B cell (primary cell): ENCODE measurements around the gene JUP. TPM values are rescaled to one million over a fixed set of nuclear protein-coding genes. Genes with fewer than 3 reads are reported as not detected.
"Not testable (repeated sequence)": the region's sequence is repeated elsewhere in the genome, so short reads cannot be mapped to it uniquely, and the experiment has no call there.

Source experiments
- ATAC-seq: fragments of 200-7000 bp; cut with Tn5 transposase; one replicate; pipeline ENCODE4 v1.10.0; 2021; ENCODE audit warnings: low read depth, mild to moderate bottlenecking, moderate number of reproducible peaks, moderate library complexity
- CTCF ChIA-PET: fragments of 350-600 bp; sonication (Branson Sonifier 250); formaldehyde crosslinking; loops from one replicate; lab custom pipeline; 2021; ENCODE audit warnings: antibody characterized with exemption, inconsistent platforms; lab: Charles Lee
- POLR2A ChIA-PET: fragments of 350-600 bp; sonication (Branson Sonifier 250); formaldehyde crosslinking; loops from one replicate; lab custom pipeline; 2021; ENCODE audit warnings: antibody characterized with exemption; lab: Charles Lee
- DNase-seq: peaks from one replicate; pipeline ENCODE4 v3.0.0; 2013
- H2AFZ ChIP-seq: 2 replicates; pipeline ENCODE4 v1.6.1; 2012; ENCODE audit warnings: mild to moderate bottlenecking, low read depth, low read length; ENCODE audit not compliant: insufficient read depth, poor library complexity, severe bottlenecking
- H3K27ac ChIP-seq, 2 donors: 1 replicate in 1 of 2; 2 replicates in 1 of 2; pipeline ENCODE4 v1.5.1; 2012 to 2013; ENCODE audit warnings: low read length in 2 of 2, mild to moderate bottlenecking in 2 of 2, moderate library complexity in 1 of 2
- H3K27me3 ChIP-seq, 4 experiments: fragments of 200-600 bp in 1 of 4; sonication (generic) in 1 of 4; replicated peaks in 1 of 4; 1 replicate in 2 of 4; 2 replicates in 2 of 4; pipeline versions ENCODE4 v1.6.1 to v1.7.0; 2013 to 2016; ENCODE audit warnings: low read length in 3 of 4, mild to moderate bottlenecking in 2 of 4, mixed read lengths in 1 of 4, moderate library complexity in 1 of 4; ENCODE audit not compliant: insufficient read depth in 4 of 4, control insufficient read depth in 3 of 4; ENCODE audit errors: control extremely low read depth in 1 of 4
- H3K36me3 ChIP-seq, 2 experiments: replicated peaks in 1 of 2; 1 replicate in 1 of 2; 2 replicates in 1 of 2; pipeline versions ENCODE4 v1.6.1 to v1.7.1; 2013; ENCODE audit warnings: low read length in 1 of 2; ENCODE audit not compliant: insufficient read depth in 2 of 2, control insufficient read depth in 1 of 2; ENCODE audit errors: control extremely low read depth in 1 of 2, extremely low read depth in 1 of 2
- H3K4me1 ChIP-seq, 2 donors: fragments of 200-600 bp in 1 of 2; sonication (generic) in 1 of 2; 1 replicate in 1 of 2; 2 replicates in 1 of 2; pipeline versions ENCODE4 v1.5.1 to v1.6.1; 2013 to 2017; ENCODE audit warnings: low read length in 2 of 2; ENCODE audit not compliant: control insufficient read depth in 2 of 2, insufficient read depth in 2 of 2
- H3K4me2 ChIP-seq: replicated peaks from 2 replicates; pipeline ENCODE3; 2012; ENCODE audit warnings: mild to moderate bottlenecking, low read depth, low read length; ENCODE audit not compliant: poor library complexity, severe bottlenecking
- H3K4me3 ChIP-seq, 5 experiments: fragments of 200-600 bp in 1 of 5; sonication (generic) in 1 of 5; 1 replicate in 3 of 5; 2 replicates in 2 of 5; pipeline versions ENCODE4 v1.5.1 to v1.7.0; 2011 to 2016; ENCODE audit warnings: low read length in 4 of 5, mild to moderate bottlenecking in 4 of 5, low read depth in 2 of 5, control low read depth in 1 of 5, moderate library complexity in 1 of 5; ENCODE audit not compliant: insufficient read depth in 1 of 5; ENCODE audit errors: control extremely low read depth in 1 of 5, extremely low read depth in 1 of 5
- H3K79me2 ChIP-seq: fragments of 200-600 bp; sonication (generic); one replicate; pipeline ENCODE4 v1.6.0; 2016; ENCODE audit warnings: low read length; ENCODE audit not compliant: control insufficient read depth, insufficient read depth
- H3K9ac ChIP-seq: fragments of 200-600 bp; sonication (generic); 2 replicates; pipeline ENCODE4 v1.6.1; 2017; ENCODE audit warnings: mild to moderate bottlenecking, low read length, moderate library complexity
- H3K9me3 ChIP-seq, 3 donors: one replicate each; pipeline versions ENCODE4 v1.6.1 to v1.7.1; 2013; ENCODE audit warnings: low read length in 2 of 3; ENCODE audit not compliant: control insufficient read depth in 2 of 3, insufficient read depth in 1 of 3; ENCODE audit errors: control extremely low read depth in 1 of 3
- H4K20me1 ChIP-seq: 2 replicates; pipeline ENCODE4 v1.6.0; 2012; ENCODE audit warnings: mild to moderate bottlenecking, low read length; ENCODE audit not compliant: insufficient read depth, control insufficient read depth, poor library complexity, severe bottlenecking
- H3K27ac Mint-ChIP-seq: one replicate; pipeline ENCODE4 v1.8.0; 2021; ENCODE audit warnings: mixed read lengths
- H3K27me3 Mint-ChIP-seq: one replicate; pipeline ENCODE4 v1.8.0; 2021; ENCODE audit warnings: mixed read lengths
- H3K4me1 Mint-ChIP-seq: one replicate; pipeline ENCODE4 v1.8.0; 2021; ENCODE audit warnings: mixed read lengths
- H3K4me3 Mint-ChIP-seq: one replicate; pipeline ENCODE4 v1.8.0; 2021; ENCODE audit warnings: mixed read lengths
- H3K9me3 Mint-ChIP-seq: one replicate; pipeline ENCODE4 v1.8.0; 2022; ENCODE audit warnings: mixed read lengths; ENCODE audit not compliant: insufficient read depth
- EZH2 ChIP-seq: IDR thresholded peaks from 2 replicates; pipeline ENCODE4 v1.6.1; 2012; ENCODE audit warnings: borderline replicate concordance, low read depth, mild to moderate bottlenecking, moderate library complexity, low read length; ENCODE audit not compliant: insufficient read depth, poor library complexity, severe bottlenecking
- WGBS: methylation state at CpG from one replicate; pipeline ENCODE4 v1.1.5; 2013; ENCODE audit warnings: missing lambda C conversion rate; ENCODE audit not compliant: insufficient coverage; 5-methylcytosine and 5-hydroxymethylcytosine counted together
- intact Hi-C: fragments of 100-400 bp; cut with micrococcal nuclease; formaldehyde crosslinking; loops from one replicate; pipeline ENCODE4 v1.10.0; 2022
- polyA plus RNA-seq: library from polyadenylated mRNA; depleted of rRNA; stranded (reverse); fragments of >200 nt; gene quantifications from 2 replicates; pipeline ENCODE4 v1.2.3, GENCODE V29; 2012
- total RNA-seq, 2 donors: library from RNA; stranded (reverse); fragments of 120-200 nt in 1 of 2; gene quantifications; 1 replicate in 1 of 2; 2 replicates in 1 of 2; pipeline versions ENCODE4 v1.2.3 to v1.2.4, GENCODE V29; 2013 to 2022
- TF ChIP-seq, protein P1 (sequence below): fragments of 200-600 bp; IDR thresholded peaks from one replicate; pipeline ENCODE4 v1.8.0; 2022; ENCODE audit warnings: antibody characterized with exemption, mild to moderate bottlenecking

The JUP gene
- total and polyA plus RNA-seq, 2 donors (not counting 1 experiment from before 2014, with no cell fraction given) = 62.9 to 63.3 TPM

DNA sequence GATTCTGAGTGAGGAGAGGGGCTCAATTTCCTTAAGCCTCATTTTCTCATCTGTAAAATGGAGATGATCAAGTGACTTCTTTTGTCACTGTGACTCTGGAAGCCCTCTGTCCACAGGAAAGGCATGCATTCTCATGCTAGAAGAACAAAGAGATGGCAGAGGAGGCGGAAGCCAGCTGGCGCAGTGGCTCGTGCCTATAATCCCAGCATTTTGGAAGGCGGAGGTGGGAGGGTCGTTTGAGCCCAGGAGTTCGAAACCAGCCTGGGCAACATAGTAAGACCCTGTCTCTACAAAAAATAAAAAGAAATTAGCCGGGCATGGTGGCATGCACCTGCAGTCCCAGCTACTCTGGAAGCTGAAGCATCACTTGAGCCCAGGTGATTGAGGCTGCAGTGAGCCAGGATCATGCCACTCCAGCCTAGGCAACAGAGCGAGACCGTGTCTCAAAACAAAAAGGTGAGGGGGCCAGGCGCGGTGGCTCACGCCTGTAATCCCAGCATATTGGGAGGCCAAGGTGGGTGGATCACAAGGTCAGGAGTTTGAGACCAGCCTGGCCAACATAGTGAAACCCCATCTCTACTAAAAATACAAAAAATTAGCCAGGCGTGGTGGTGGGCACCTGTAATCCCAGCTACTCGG lies 10.1 kb downstream of the JUP start:
- H3K27me3 Mint-ChIP-seq = not testable (repeated sequence)
- 94% methylated on average over 5 of the region's 14 CpGs for WGBS
- H3K4me1 Mint-ChIP-seq = peaks cover 21% of the 10 kb centered on the region

DNA sequence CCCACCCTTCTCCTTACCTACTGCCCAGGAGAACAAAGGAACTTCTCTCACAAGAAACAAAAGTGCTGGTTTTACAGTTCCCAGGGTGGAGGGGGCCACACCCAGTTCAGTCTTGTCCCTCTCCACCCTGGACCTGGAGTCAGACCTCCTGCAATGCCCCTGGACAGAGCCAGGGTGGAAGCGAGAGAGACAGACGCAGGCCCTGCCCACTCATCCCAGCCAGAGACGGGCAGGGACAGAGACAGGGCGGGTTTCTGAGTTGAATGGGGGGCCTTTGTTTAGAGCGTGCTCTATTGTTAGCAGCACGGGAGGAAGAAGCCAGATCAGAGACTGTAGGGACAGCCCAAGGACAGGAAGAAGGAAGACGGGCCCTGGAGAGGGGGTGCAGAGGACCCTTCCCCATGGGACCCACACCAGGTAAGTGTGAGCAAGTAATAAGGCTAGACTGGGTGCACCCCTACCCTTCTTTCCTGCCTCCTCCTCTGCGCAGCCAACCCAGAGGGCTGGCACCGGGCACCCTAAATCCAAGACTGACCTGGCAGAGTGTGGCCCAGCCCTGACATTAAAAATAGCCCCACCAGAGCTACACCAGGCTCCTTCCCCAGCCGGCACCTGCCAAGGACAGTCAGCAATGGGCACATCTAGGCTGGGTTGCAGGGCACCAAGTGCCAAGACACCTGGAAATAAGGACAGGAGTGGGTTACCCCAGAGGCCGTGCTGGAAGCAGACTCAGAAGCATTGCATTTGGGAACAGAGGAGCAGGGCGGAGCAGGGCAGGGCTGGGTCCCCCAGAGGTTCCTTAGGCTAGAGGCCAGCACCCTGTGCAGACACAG lies 10.9 kb downstream of the JUP start:
- CTCF ChIA-PET = no interaction called here
- no peaks in the 10 kb centered on the region for H3K9me3 ChIP-seq
- TF ChIP-seq EZH2 = no peak
- TF ChIP-seq, protein P1, sequence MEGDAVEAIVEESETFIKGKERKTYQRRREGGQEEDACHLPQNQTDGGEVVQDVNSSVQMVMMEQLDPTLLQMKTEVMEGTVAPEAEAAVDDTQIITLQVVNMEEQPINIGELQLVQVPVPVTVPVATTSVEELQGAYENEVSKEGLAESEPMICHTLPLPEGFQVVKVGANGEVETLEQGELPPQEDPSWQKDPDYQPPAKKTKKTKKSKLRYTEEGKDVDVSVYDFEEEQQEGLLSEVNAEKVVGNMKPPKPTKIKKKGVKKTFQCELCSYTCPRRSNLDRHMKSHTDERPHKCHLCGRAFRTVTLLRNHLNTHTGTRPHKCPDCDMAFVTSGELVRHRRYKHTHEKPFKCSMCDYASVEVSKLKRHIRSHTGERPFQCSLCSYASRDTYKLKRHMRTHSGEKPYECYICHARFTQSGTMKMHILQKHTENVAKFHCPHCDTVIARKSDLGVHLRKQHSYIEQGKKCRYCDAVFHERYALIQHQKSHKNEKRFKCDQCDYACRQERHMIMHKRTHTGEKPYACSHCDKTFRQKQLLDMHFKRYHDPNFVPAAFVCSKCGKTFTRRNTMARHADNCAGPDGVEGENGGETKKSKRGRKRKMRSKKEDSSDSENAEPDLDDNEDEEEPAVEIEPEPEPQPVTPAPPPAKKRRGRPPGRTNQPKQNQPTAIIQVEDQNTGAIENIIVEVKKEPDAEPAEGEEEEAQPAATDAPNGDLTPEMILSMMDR = no peak
- POLR2A ChIA-PET = no interaction called here
- H4K20me1 ChIP-seq = peaks cover 41% of the 10 kb centered on the region
- peaks cover 0 to 42% of the 10 kb centered on the region in 2 experiments for H3K36me3 ChIP-seq
- DNase-seq (no peak), ATAC-seq (no peak)
- no peak overlapping the region for H3K4me2 ChIP-seq
- no peak overlapping the region for H3K4me3 ChIP-seq
- Mint-ChIP-seq H3K27ac (no peak overlapping the region), H3K4me1 (peaks cover 23% of the 10 kb centered on the region), H3K4me3 (no peak overlapping the region), H3K27me3 (no peaks in the 10 kb centered on the region), H3K9me3 (no peaks in the 10 kb centered on the region)
- no peak overlapping the region for H2AFZ ChIP-seq
- H3K27me3 ChIP-seq = no peaks in the 10 kb centered on the region
- H3K27ac ChIP-seq = no peak overlapping the region
- H3K79me2 ChIP-seq = peaks cover 71% of the 10 kb centered on the region
- WGBS = 84% methylated on average over 12 of the region's 12 CpGs
- H3K4me1 ChIP-seq = peaks cover 7 to 61% of the 10 kb centered on the region in 2 donors
- no peak overlapping the region for H3K9ac ChIP-seq
- intact Hi-C loops = no loop called here

More for the DNA sequence above, 10.1 kb downstream of the JUP start:
- ATAC-seq, H3K4me3 Mint-ChIP-seq, DNase-seq, POLR2A ChIA-PET, H3K4me3 ChIP-seq, intact Hi-C loops, H3K9me3 ChIP-seq, H2AFZ ChIP-seq, H3K9ac ChIP-seq, H3K4me2 ChIP-seq, H3K27me3 ChIP-seq, H3K27ac Mint-ChIP-seq, H3K9me3 Mint-ChIP-seq, H3K27ac ChIP-seq: not testable (repeated sequence)
- Histone ChIP-seq H3K79me2 (peaks cover 74% of the 10 kb centered on the region), H4K20me1 (peaks cover 42% of the 10 kb centered on the region), H3K36me3 (peaks cover 0 to 36% of the 10 kb centered on the region in 2 experiments), H3K4me1 (peaks cover 7 to 62% of the 10 kb centered on the region in 2 donors)
- CTCF ChIA-PET = interaction anchor here (1.2 to 2.2 kb wide), 2 partner anchors 10 to 25 kb away, joined by 5 to 9 read pairs; partner anchors contain the start of gene JUP
